DND-41 (cell line): ENCODE data around the gene C1orf146.

Experiments
- ATAC-seq: fragments of 200-7000 bp; cut with Tn5 transposase; 3 replicates; pipeline ENCODE4 v1.9.1; 2021; ENCODE audit warnings: low read depth; ENCODE audit not compliant: insufficient read depth
- DNase-seq: peaks from one replicate; pipeline ENCODE4 v3.0.0-alpha.2; 2020
- H2AFZ ChIP-seq: 2 replicates; pipeline ENCODE4 v1.6.0; 2012; ENCODE audit warnings: low read depth, low read length
- H3K27ac ChIP-seq: 2 replicates; pipeline ENCODE4 v1.5.1; 2012; ENCODE audit warnings: low read length, inconsistent platforms
- H3K27me3 ChIP-seq: fragments of 200-600 bp; sonication (generic); 2 replicates; pipeline ENCODE4 v1.6.0; 2012; ENCODE audit warnings: low read length, mild to moderate bottlenecking, inconsistent platforms; ENCODE audit not compliant: insufficient read depth, poor library complexity
- H3K36me3 ChIP-seq: 2 replicates; pipeline ENCODE4 v1.5.1; 2012; ENCODE audit warnings: low read length, inconsistent platforms; ENCODE audit not compliant: insufficient read depth
- H3K4me1 ChIP-seq: 2 replicates; pipeline ENCODE4 v1.5.1; 2012; ENCODE audit warnings: mild to moderate bottlenecking, low read length; ENCODE audit not compliant: insufficient read depth
- H3K4me2 ChIP-seq: 2 replicates; pipeline ENCODE4 v1.6.0; 2012; ENCODE audit warnings: mild to moderate bottlenecking, moderate library complexity, low read length, inconsistent platforms; ENCODE audit not compliant: insufficient read depth
- H3K4me3 ChIP-seq, 2 experiments: fragments of 200-600 bp in 1 of 2; shearing (Covaris generic) in 1 of 2; 2 replicates each; pipeline ENCODE4 v1.5.1; 2012 to 2016; ENCODE audit warnings: inconsistent platforms in 2 of 2, low read length in 2 of 2, mild to moderate bottlenecking in 2 of 2, low read depth in 1 of 2, moderate library complexity in 1 of 2
- H3K79me2 ChIP-seq: 2 replicates; pipeline ENCODE4 v1.6.0; 2012; ENCODE audit warnings: low read length, inconsistent platforms; ENCODE audit not compliant: insufficient read depth
- H3K9ac ChIP-seq: 2 replicates; pipeline ENCODE4 v1.6.0; 2012; ENCODE audit warnings: low read depth, mild to moderate bottlenecking, inconsistent platforms, low read length, moderate library complexity
- H3K9me3 ChIP-seq: 2 replicates; pipeline ENCODE4 v1.5.1; 2012; ENCODE audit warnings: low read length, moderate library complexity, mild to moderate bottlenecking, inconsistent platforms; ENCODE audit not compliant: insufficient read depth, severe bottlenecking
- H4K20me1 ChIP-seq: 2 replicates; pipeline ENCODE4 v1.6.0; 2012; ENCODE audit warnings: low read length; ENCODE audit not compliant: insufficient read depth
- EZH2 ChIP-seq: IDR thresholded peaks from 3 replicates; pipeline ENCODE4 v1.6.1; 2012; ENCODE audit warnings: borderline replicate concordance, low read depth, mild to moderate bottlenecking, moderate library complexity, low read length, inconsistent platforms; ENCODE audit not compliant: severe bottlenecking
- TF ChIP-seq, protein P1 (sequence below): IDR thresholded peaks from 2 replicates; pipeline ENCODE4 v1.5.1; 2012; ENCODE audit warnings: borderline replicate concordance, low read length, moderate library complexity, mild to moderate bottlenecking; ENCODE audit not compliant: poor library complexity, severe bottlenecking; ENCODE audit errors: extremely low read depth

C1orf146 gene

GRCh38 chr1:92291372-92291999, 73.8 kb downstream of the C1orf146 start:
- Histone ChIP-seq H3K4me3 (no peak overlapping the region), H2AFZ (no peak overlapping the region), H3K36me3 (peaks cover 70% of the 10 kb centered on the region), H4K20me1 (no peaks in the 10 kb centered on the region), H3K9ac (no peak overlapping the region), H3K9me3 (no peaks in the 10 kb centered on the region), H3K4me2 (no peak overlapping the region), H3K27ac (no peak overlapping the region), H3K4me1 (peaks cover 6% of the 10 kb centered on the region; the same call in 1 of the 2 replicates), H3K27me3 (no peaks in the 10 kb centered on the region), H3K79me2 (peaks cover 7% of the 10 kb centered on the region; the same call in 1 of the 2 replicates)
- ATAC-seq (peak; percentile 85; the same call in 2 of the 3 replicates), DNase-seq (no peak)
- TF ChIP-seq, protein P1, sequence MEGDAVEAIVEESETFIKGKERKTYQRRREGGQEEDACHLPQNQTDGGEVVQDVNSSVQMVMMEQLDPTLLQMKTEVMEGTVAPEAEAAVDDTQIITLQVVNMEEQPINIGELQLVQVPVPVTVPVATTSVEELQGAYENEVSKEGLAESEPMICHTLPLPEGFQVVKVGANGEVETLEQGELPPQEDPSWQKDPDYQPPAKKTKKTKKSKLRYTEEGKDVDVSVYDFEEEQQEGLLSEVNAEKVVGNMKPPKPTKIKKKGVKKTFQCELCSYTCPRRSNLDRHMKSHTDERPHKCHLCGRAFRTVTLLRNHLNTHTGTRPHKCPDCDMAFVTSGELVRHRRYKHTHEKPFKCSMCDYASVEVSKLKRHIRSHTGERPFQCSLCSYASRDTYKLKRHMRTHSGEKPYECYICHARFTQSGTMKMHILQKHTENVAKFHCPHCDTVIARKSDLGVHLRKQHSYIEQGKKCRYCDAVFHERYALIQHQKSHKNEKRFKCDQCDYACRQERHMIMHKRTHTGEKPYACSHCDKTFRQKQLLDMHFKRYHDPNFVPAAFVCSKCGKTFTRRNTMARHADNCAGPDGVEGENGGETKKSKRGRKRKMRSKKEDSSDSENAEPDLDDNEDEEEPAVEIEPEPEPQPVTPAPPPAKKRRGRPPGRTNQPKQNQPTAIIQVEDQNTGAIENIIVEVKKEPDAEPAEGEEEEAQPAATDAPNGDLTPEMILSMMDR = peak; percentile 84
- TF ChIP-seq EZH2 = no peak
